Loucy (cell line): Measurements from ENCODE around the gene SUSD6.

ENCODE experiments used
- EZH2phosphoT487 ChIP-seq: fragments of 200-600 bp; IDR thresholded peaks from 2 replicates; pipeline ENCODE4 v1.6.1; 2018; ENCODE audit warnings: antibody characterized with exemption, mild to moderate bottlenecking, moderate library complexity, borderline replicate concordance
- TF ChIP-seq, protein P1 (sequence below): fragments of 200-600 bp; sonication (generic); conservative IDR thresholded peaks from 2 replicates; pipeline ENCODE4 v1.5.1; 2014; ENCODE audit warnings: mild to moderate bottlenecking, antibody characterized with exemption, low read length

DNA sequence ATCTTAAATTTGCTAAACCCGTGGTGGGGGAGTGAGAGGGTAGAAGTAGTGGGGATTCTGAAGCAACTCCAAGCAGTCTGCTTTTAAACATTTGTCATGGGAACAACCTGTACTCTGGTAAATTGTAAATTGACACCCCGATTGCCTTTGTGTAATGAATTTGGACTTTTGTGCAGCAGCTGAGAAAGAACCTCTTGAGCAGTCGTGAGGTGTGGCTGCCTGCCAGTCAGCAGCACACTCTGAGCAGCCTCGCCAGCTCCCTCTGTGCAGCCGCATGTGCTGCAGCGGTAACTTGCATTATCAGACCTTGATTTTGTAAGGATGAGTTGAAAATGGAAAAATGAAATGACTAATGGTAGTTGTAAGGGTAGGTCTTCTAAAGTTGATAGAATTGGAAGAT, 74.3 kb downstream of the SUSD6 start:
- TF ChIP-seq, protein P1, sequence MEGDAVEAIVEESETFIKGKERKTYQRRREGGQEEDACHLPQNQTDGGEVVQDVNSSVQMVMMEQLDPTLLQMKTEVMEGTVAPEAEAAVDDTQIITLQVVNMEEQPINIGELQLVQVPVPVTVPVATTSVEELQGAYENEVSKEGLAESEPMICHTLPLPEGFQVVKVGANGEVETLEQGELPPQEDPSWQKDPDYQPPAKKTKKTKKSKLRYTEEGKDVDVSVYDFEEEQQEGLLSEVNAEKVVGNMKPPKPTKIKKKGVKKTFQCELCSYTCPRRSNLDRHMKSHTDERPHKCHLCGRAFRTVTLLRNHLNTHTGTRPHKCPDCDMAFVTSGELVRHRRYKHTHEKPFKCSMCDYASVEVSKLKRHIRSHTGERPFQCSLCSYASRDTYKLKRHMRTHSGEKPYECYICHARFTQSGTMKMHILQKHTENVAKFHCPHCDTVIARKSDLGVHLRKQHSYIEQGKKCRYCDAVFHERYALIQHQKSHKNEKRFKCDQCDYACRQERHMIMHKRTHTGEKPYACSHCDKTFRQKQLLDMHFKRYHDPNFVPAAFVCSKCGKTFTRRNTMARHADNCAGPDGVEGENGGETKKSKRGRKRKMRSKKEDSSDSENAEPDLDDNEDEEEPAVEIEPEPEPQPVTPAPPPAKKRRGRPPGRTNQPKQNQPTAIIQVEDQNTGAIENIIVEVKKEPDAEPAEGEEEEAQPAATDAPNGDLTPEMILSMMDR = no peak
- no peak for TF ChIP-seq EZH2phosphoT487
